ENCODE data around the gene PRODH.
"Not testable (repeated sequence)": the region's sequence is repeated elsewhere in the genome, so short reads cannot be mapped to it uniquely, and the experiment has no call there.

The PRODH gene

GRCh38 chr22:18954990-18955571 lies 19.0 kb upstream of the PRODH start:
- no peaks in the 10 kb centered on the region for H3K9me3 ChIP-seq (ENCODE audit: control insufficient read depth, low read length)
- no peak overlapping the region for H3K4me3 ChIP-seq (ENCODE audit: low read depth, low read length)
- H3K27me3 ChIP-seq (ENCODE audit: control insufficient read depth, insufficient read depth, low read length): no peaks in the 10 kb centered on the region
- no peak overlapping the region for H3K4me2 ChIP-seq (ENCODE audit: low read length)
- no peaks in the 10 kb centered on the region for H3K79me2 ChIP-seq
- H3K36me3 ChIP-seq (ENCODE audit: control insufficient read depth, insufficient read depth, low read length): no peaks in the 10 kb centered on the region
- H3K27ac ChIP-seq: no peak overlapping the region
- H3K4me1 ChIP-seq: no peaks in the 10 kb centered on the region
- H2AFZ ChIP-seq: no peak overlapping the region
- no peak overlapping the region for H3K9ac ChIP-seq
- no peak for TF ChIP-seq CTCF (IDR thresholded peaks at IDR 0.05)

- H3K9me3 ChIP-seq (ENCODE audit: control insufficient read depth, low read length); H3K36me3 ChIP-seq (ENCODE audit: control insufficient read depth, insufficient read depth, low read length); H3K4me1 ChIP-seq; H3K4me2 ChIP-seq (ENCODE audit: low read length); H3K27ac ChIP-seq; H3K4me3 ChIP-seq (ENCODE audit: low read depth, low read length); H3K9ac ChIP-seq; H3K27me3 ChIP-seq (ENCODE audit: control insufficient read depth, insufficient read depth, low read length); H2AFZ ChIP-seq; H3K79me2 ChIP-seq: not testable (repeated sequence)
- peak; percentile 56 for TF ChIP-seq CTCF (IDR thresholded peaks at IDR 0.05)
Measured at GRCh38 chr22:18954303-18954989, 18.4 kb upstream of the PRODH start.

- not testable (repeated sequence) for H3K9me3 ChIP-seq (ENCODE audit: control insufficient read depth, low read length); H2AFZ ChIP-seq; H3K4me2 ChIP-seq (ENCODE audit: low read length); H3K27me3 ChIP-seq (ENCODE audit: control insufficient read depth, insufficient read depth, low read length); H3K36me3 ChIP-seq (ENCODE audit: control insufficient read depth, insufficient read depth, low read length); H3K79me2 ChIP-seq; H3K9ac ChIP-seq; H3K4me3 ChIP-seq (ENCODE audit: low read depth, low read length); H3K4me1 ChIP-seq; H3K27ac ChIP-seq
Measured at GRCh38 chr22:18953128-18953527, 17.0 kb upstream of the PRODH start.

GRCh38 chr22:18952022-18952421 lies 15.9 kb upstream of the PRODH start:
- Histone ChIP-seq H3K4me2 (ENCODE audit: low read length) (no peak overlapping the region), H3K27ac (no peak overlapping the region), H3K27me3 (ENCODE audit: control insufficient read depth, insufficient read depth, low read length) (no peaks in the 10 kb centered on the region), H3K9me3 (ENCODE audit: control insufficient read depth, low read length) (no peaks in the 10 kb centered on the region), H3K79me2 (no peaks in the 10 kb centered on the region), H3K4me3 (ENCODE audit: low read depth, low read length) (no peak overlapping the region), H2AFZ (no peak overlapping the region), H3K36me3 (ENCODE audit: control insufficient read depth, insufficient read depth, low read length) (no peaks in the 10 kb centered on the region), H3K9ac (no peak overlapping the region), H3K4me1 (no peaks in the 10 kb centered on the region)
- TF ChIP-seq CTCF (IDR thresholded peaks at IDR 0.05): no peak

GRCh38 chr22:18950141-18950540 lies 14.0 kb upstream of the PRODH start:
- no peak overlapping the region for H3K4me2 ChIP-seq (ENCODE audit: low read length)
- H3K4me1 ChIP-seq: no peaks in the 10 kb centered on the region
- no peaks in the 10 kb centered on the region for H3K9me3 ChIP-seq (ENCODE audit: control insufficient read depth, low read length)
- no peak overlapping the region for H3K9ac ChIP-seq
- H3K4me3 ChIP-seq (ENCODE audit: low read depth, low read length): no peak overlapping the region
- no peak overlapping the region for H3K27ac ChIP-seq
- H2AFZ ChIP-seq: no peak overlapping the region
- no peaks in the 10 kb centered on the region for H3K27me3 ChIP-seq (ENCODE audit: control insufficient read depth, insufficient read depth, low read length)
- H3K79me2 ChIP-seq: no peaks in the 10 kb centered on the region
- TF ChIP-seq CTCF (IDR thresholded peaks at IDR 0.05): no peak
- H3K36me3 ChIP-seq (ENCODE audit: control insufficient read depth, insufficient read depth, low read length): no peaks in the 10 kb centered on the region
